Liver (tissue), 9 donors: ENCODE results near the gene TNS1. TPM values are rescaled to one million over a fixed set of nuclear protein-coding genes. Genes with fewer than 3 reads are reported as not detected.
A peak's percentile ranks its signal among the peaks of the same experiment; 100 is the strongest.

Source experiments
- DNase-seq: peaks from one replicate; pipeline ENCODE4 v3.0.0-alpha.2; 2017; ENCODE audit warnings: low spot score
- H3K27ac ChIP-seq, 2 donors: one replicate each; pipeline ENCODE4 v1.7.0; 2013; ENCODE audit warnings: inconsistent platforms in 2 of 2, low read length in 2 of 2, control low read depth in 1 of 2, low read depth in 1 of 2, mild to moderate bottlenecking in 1 of 2
- H3K27me3 ChIP-seq, 4 donors: one replicate each; pipeline versions ENCODE4 v1.6.1 to v1.7.0; 2013; ENCODE audit warnings: low read length in 3 of 4, inconsistent platforms in 1 of 4, mild to moderate bottlenecking in 1 of 4, moderate library complexity in 1 of 4; ENCODE audit not compliant: control insufficient read depth in 4 of 4, insufficient read depth in 4 of 4
- H3K36me3 ChIP-seq, 4 donors: one replicate each; pipeline versions ENCODE4 v1.6.1 to v1.7.0; 2013; ENCODE audit warnings: low read length in 3 of 4, mild to moderate bottlenecking in 3 of 4, low read depth in 1 of 4, moderate library complexity in 1 of 4; ENCODE audit not compliant: control insufficient read depth in 4 of 4, insufficient read depth in 3 of 4
- H3K4me1 ChIP-seq, 4 donors: one replicate each; pipeline versions ENCODE4 v1.6.1 to v1.7.0; 2013; ENCODE audit warnings: low read length in 3 of 4, mild to moderate bottlenecking in 3 of 4, moderate library complexity in 1 of 4; ENCODE audit not compliant: control insufficient read depth in 4 of 4, insufficient read depth in 4 of 4
- H3K4me3 ChIP-seq, 3 donors: one replicate each; pipeline versions ENCODE4 v1.6.1 to v1.7.0; 2013; ENCODE audit warnings: low read length in 3 of 3, control low read depth in 1 of 3, low read depth in 1 of 3, mild to moderate bottlenecking in 1 of 3
- H3K9ac ChIP-seq, 2 donors: one replicate each; pipeline ENCODE4 v1.7.0; 2013; ENCODE audit warnings: low read length in 2 of 2, mild to moderate bottlenecking in 2 of 2, moderate library complexity in 2 of 2, control low read depth in 1 of 2, low read depth in 1 of 2
- H3K9me3 ChIP-seq, 4 donors: one replicate each; pipeline versions ENCODE4 v1.6.1 to v1.7.0; 2013; ENCODE audit warnings: low read length in 3 of 4; ENCODE audit not compliant: control insufficient read depth in 4 of 4
- ATF3 ChIP-seq: IDR thresholded peaks from 2 replicates; pipeline ENCODE4 v1.6.1; 2016; ENCODE audit warnings: antibody characterized with exemption
- FOXA1 ChIP-seq: IDR thresholded peaks from 2 replicates; pipeline ENCODE4 v1.6.1; 2016; ENCODE audit warnings: antibody characterized with exemption
- GABPA ChIP-seq, 2 donors: IDR thresholded peaks in 1 of 2; conservative IDR thresholded peaks in 1 of 2; 2 replicates each; pipeline ENCODE4 v1.6.1; 2016; ENCODE audit warnings: antibody characterized with exemption in 2 of 2, mild to moderate bottlenecking in 1 of 2, moderate library complexity in 1 of 2
- HNF4A ChIP-seq, 2 donors: conservative IDR thresholded peaks; 2 replicates each; pipeline ENCODE4 v1.6.1; 2016; ENCODE audit warnings: antibody characterized with exemption in 2 of 2, mild to moderate bottlenecking in 2 of 2
- HNF4G ChIP-seq: IDR thresholded peaks from 2 replicates; pipeline ENCODE4 v1.6.1; 2016; ENCODE audit warnings: antibody characterized with exemption
- JUND ChIP-seq, 2 donors: IDR thresholded peaks; 2 replicates each; pipeline ENCODE4 v1.6.1; 2016; ENCODE audit warnings: antibody characterized with exemption in 2 of 2
- NR2F2 ChIP-seq: IDR thresholded peaks from 2 replicates; pipeline ENCODE4 v1.6.1; 2016; ENCODE audit warnings: antibody characterized with exemption
- RAD21 ChIP-seq, 2 donors: IDR thresholded peaks; 2 replicates each; pipeline ENCODE4 v1.6.1; 2016; ENCODE audit warnings: antibody characterized with exemption in 2 of 2, mild to moderate bottlenecking in 2 of 2
- RXRA ChIP-seq, 2 donors: IDR thresholded peaks; 2 replicates each; pipeline ENCODE4 v1.6.1; 2017 to 2018; ENCODE audit warnings: antibody characterized with exemption in 2 of 2, mild to moderate bottlenecking in 1 of 2
- TAF1 ChIP-seq: conservative IDR thresholded peaks from 2 replicates; pipeline ENCODE4 v1.6.1; 2016; ENCODE audit warnings: antibody characterized with exemption, mild to moderate bottlenecking
- YY1 ChIP-seq: IDR thresholded peaks from 2 replicates; pipeline ENCODE4 v1.6.1; 2016; ENCODE audit warnings: antibody characterized with exemption, mild to moderate bottlenecking
- WGBS: extraction: QIAGEN DNeasy Blood & Tissue Kit; methylation state at CpG from one replicate; pipeline ENCODE4 v1.1.7; 2013; 5-methylcytosine and 5-hydroxymethylcytosine counted together
- polyA plus RNA-seq, 2 donors: library from polyadenylated mRNA; stranded (reverse) in 1 of 2; unstranded in 1 of 2; fragments of 200-250 nt in 1 of 2; fragments of >200 nt in 1 of 2; fragmentation: Nextera tagmentation in 1 of 2; extraction: Ambion mirVana in 1 of 2; gene quantifications; one replicate each; pipeline versions ENCODE4 v1.2.1 to v1.2.3, GENCODE V29; 2013 to 2015
- total RNA-seq, 2 donors: library from RNA; depleted of rRNA; stranded (reverse); fragments of >200 nt; gene quantifications; one replicate each; pipeline ENCODE4 v1.2.3, GENCODE V29; 2014
- TF ChIP-seq, protein P1 (sequence below): IDR thresholded peaks from 2 replicates; pipeline ENCODE4 v1.6.1; 2016; ENCODE audit warnings: antibody characterized with exemption, mild to moderate bottlenecking
- TF ChIP-seq, protein P2 (sequence below): IDR thresholded peaks from 2 replicates; pipeline ENCODE4 v1.6.1; 2016; ENCODE audit warnings: antibody characterized with exemption
- TF ChIP-seq, protein P3 (sequence below): fragments of 150-350 bp; IDR thresholded peaks from 2 replicates; pipeline ENCODE4 v1.5.1; 2017; ENCODE audit warnings: improper control_type of control experiment, low read depth, low read length; ENCODE audit not compliant: missing input control
- TF ChIP-seq, protein P4 (sequence below): IDR thresholded peaks from 2 replicates; pipeline ENCODE4 v1.6.1; 2016; ENCODE audit warnings: antibody characterized with exemption
- donor health status: healthy.
- donor health status: healthy.
- donor health status: healthy.
- donor health status: healthy.
- donor health status: healthy.

Gene TNS1
- total and polyA plus RNA-seq, 4 donors = 16.3 to 128 (median 57.3) TPM

DNA sequence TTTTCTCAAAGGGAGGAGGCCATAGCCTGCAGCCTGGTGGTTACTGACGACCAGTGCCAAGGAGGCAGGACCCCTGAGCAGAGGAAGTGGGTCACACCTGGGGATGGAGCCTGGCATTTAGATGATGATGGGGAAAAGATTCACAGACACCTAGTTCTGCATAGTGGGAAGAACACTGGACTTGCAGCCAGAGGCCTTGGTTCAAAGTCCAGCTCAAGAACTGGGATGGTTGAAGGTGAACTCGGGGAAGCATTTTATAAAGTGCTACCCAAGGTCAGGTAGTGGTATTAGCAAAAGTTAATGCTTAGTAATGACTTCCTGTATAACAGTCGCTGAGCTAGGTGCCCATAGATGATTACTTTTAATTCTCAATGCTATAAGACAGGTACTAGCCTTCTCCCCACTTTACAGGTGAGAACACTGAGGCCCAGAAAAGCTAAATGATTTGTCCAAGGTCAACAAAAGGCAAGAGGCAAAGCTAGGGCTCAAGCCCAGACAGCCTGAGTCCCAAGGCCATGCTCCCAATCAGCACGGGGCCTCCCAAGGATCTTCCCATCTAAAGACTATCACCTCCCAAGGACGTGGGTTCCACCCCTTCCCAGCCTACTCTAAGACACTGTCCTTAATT, 134.4 kb downstream of the TNS1 start:
- Histone ChIP-seq H3K36me3 (peaks cover 20 to 95% (median 69%) of the 10 kb centered on the region in 4 donors), H3K9ac (no peak overlapping the region), H3K27me3 (no peaks in the 10 kb centered on the region), H3K4me1 (peaks cover 0 to 9% (median 1%) of the 10 kb centered on the region in 4 donors), H3K4me3 (no peak overlapping the region), H3K9me3 (no peaks in the 10 kb centered on the region), H3K27ac (no peak overlapping the region)
- 72% methylated on average over 5 of the region's 5 CpGs for WGBS
- TF ChIP-seq, protein P1, sequence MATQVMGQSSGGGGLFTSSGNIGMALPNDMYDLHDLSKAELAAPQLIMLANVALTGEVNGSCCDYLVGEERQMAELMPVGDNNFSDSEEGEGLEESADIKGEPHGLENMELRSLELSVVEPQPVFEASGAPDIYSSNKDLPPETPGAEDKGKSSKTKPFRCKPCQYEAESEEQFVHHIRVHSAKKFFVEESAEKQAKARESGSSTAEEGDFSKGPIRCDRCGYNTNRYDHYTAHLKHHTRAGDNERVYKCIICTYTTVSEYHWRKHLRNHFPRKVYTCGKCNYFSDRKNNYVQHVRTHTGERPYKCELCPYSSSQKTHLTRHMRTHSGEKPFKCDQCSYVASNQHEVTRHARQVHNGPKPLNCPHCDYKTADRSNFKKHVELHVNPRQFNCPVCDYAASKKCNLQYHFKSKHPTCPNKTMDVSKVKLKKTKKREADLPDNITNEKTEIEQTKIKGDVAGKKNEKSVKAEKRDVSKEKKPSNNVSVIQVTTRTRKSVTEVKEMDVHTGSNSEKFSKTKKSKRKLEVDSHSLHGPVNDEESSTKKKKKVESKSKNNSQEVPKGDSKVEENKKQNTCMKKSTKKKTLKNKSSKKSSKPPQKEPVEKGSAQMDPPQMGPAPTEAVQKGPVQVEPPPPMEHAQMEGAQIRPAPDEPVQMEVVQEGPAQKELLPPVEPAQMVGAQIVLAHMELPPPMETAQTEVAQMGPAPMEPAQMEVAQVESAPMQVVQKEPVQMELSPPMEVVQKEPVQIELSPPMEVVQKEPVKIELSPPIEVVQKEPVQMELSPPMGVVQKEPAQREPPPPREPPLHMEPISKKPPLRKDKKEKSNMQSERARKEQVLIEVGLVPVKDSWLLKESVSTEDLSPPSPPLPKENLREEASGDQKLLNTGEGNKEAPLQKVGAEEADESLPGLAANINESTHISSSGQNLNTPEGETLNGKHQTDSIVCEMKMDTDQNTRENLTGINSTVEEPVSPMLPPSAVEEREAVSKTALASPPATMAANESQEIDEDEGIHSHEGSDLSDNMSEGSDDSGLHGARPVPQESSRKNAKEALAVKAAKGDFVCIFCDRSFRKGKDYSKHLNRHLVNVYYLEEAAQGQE = no peak
- peak; percentile 52 to 79 for TF ChIP-seq HNF4A (conservative IDR thresholded peaks at IDR 0.05)
- DNase-seq = no peak

DNA sequence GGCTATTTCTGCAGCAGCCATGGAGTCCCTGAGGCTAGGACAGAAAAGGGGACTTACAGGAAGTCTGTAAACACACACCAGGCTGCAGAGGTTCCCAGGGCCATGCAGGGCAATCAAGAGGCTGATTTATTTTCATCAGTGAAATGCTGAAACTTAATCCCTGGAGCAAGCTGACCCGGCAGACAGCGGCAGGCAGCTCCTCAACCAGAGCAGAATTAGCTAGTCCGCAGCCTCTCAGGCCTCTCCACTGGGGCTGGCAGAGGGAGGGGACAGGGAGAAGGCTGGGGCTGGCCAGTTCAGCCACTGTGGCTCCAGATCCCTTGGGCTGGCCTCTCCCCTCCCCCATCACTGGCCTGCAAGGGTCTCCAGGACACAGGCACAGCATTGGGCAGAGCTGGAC, 136.3 kb downstream of the TNS1 start:
- Histone ChIP-seq H3K9ac (no peak overlapping the region), H3K9me3 (no peaks in the 10 kb centered on the region), H3K36me3 (peaks cover 16 to 91% (median 65%) of the 10 kb centered on the region in 4 donors), H3K4me1 (peaks cover 0 to 9% (median 1%) of the 10 kb centered on the region in 4 donors), H3K4me3 (no peak overlapping the region), H3K27ac (no peak overlapping the region), H3K27me3 (no peaks in the 10 kb centered on the region)
- no peak for DNase-seq
- TF ChIP-seq FOXA1 (no peak), TAF1 (no peak), HNF4G (no peak), HNF4A (conservative IDR thresholded peaks at IDR 0.05) (no peak), ATF3 (no peak), YY1 (no peak), NR2F2 (no peak), RXRA (IDR thresholded peaks at IDR 0.05) (no peak), JUND (IDR thresholded peaks at IDR 0.05) (no peak), RAD21 (IDR thresholded peaks at IDR 0.05) (no peak), GABPA (IDR thresholded peaks at IDR 0.05 in 1 of 2, conservative IDR thresholded peaks at IDR 0.05 in 1 of 2) (no peak)
- TF ChIP-seq, protein P2, sequence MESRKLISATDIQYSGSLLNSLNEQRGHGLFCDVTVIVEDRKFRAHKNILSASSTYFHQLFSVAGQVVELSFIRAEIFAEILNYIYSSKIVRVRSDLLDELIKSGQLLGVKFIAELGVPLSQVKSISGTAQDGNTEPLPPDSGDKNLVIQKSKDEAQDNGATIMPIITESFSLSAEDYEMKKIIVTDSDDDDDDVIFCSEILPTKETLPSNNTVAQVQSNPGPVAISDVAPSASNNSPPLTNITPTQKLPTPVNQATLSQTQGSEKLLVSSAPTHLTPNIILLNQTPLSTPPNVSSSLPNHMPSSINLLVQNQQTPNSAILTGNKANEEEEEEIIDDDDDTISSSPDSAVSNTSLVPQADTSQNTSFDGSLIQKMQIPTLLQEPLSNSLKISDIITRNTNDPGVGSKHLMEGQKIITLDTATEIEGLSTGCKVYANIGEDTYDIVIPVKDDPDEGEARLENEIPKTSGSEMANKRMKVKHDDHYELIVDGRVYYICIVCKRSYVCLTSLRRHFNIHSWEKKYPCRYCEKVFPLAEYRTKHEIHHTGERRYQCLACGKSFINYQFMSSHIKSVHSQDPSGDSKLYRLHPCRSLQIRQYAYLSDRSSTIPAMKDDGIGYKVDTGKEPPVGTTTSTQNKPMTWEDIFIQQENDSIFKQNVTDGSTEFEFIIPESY = no peak
- TF ChIP-seq, protein P3, sequence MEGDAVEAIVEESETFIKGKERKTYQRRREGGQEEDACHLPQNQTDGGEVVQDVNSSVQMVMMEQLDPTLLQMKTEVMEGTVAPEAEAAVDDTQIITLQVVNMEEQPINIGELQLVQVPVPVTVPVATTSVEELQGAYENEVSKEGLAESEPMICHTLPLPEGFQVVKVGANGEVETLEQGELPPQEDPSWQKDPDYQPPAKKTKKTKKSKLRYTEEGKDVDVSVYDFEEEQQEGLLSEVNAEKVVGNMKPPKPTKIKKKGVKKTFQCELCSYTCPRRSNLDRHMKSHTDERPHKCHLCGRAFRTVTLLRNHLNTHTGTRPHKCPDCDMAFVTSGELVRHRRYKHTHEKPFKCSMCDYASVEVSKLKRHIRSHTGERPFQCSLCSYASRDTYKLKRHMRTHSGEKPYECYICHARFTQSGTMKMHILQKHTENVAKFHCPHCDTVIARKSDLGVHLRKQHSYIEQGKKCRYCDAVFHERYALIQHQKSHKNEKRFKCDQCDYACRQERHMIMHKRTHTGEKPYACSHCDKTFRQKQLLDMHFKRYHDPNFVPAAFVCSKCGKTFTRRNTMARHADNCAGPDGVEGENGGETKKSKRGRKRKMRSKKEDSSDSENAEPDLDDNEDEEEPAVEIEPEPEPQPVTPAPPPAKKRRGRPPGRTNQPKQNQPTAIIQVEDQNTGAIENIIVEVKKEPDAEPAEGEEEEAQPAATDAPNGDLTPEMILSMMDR = no peak
- TF ChIP-seq, protein P4, sequence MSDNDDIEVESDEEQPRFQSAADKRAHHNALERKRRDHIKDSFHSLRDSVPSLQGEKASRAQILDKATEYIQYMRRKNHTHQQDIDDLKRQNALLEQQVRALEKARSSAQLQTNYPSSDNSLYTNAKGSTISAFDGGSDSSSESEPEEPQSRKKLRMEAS = no peak
- 94% methylated on average over 3 of the region's 3 CpGs for WGBS
